ENCODE results near the gene MR1.

Gene MR1

GRCh38 chr1:181105134-181106021 lies 71.6 kb downstream of the MR1 start:
- TF ChIP-seq CTCF (IDR thresholded peaks at IDR 0.05), result no peak

- no peak for TF ChIP-seq CTCF (IDR thresholded peaks at IDR 0.05)
Measured at GRCh38 chr1:181106022-181106312, 72.2 kb downstream of the MR1 start.

GRCh38 chr1:181106479-181106878 lies 72.7 kb downstream of the MR1 start:
- TF ChIP-seq CTCF (IDR thresholded peaks at IDR 0.05), result no peak

GRCh38 chr1:181107711-181108110 lies 73.9 kb downstream of the MR1 start:
- TF ChIP-seq CTCF (IDR thresholded peaks at IDR 0.05), result no peak

- no peak for TF ChIP-seq CTCF (IDR thresholded peaks at IDR 0.05)
Measured at GRCh38 chr1:181108304-181108867, 74.6 kb downstream of the MR1 start.

GRCh38 chr1:181110013-181110412 lies 76.2 kb downstream of the MR1 start:
- TF ChIP-seq CTCF (IDR thresholded peaks at IDR 0.05), result no peak

Measured in LNCAP (cell line).